Nephron (organoid): ENCODE data around the gene LHFPL2.

ENCODE experiments used
- H3K27ac Mint-ChIP-seq, 3 experiments: 2 replicates each; pipeline ENCODE4 v1.8.0; 2020; ENCODE audit warnings: mixed read lengths in 3 of 3, mild to moderate bottlenecking in 2 of 3, moderate library complexity in 1 of 3
- H3K27me3 Mint-ChIP-seq: 2 replicates; pipeline ENCODE4 v1.8.0; 2021; ENCODE audit warnings: low read depth, mild to moderate bottlenecking, moderate library complexity, mixed read lengths
- H3K36me3 Mint-ChIP-seq: 2 replicates; pipeline ENCODE4 v1.8.0; 2020; ENCODE audit warnings: low read depth, mixed read lengths
- H3K4me1 Mint-ChIP-seq: 2 replicates; pipeline ENCODE4 v1.8.0; 2020; ENCODE audit warnings: mixed read lengths
- H3K4me3 Mint-ChIP-seq, 3 experiments: 2 replicates each; pipeline ENCODE4 v1.8.0; 2020; ENCODE audit warnings: mild to moderate bottlenecking in 3 of 3, mixed read lengths in 3 of 3, moderate library complexity in 2 of 3
- H3K9me3 Mint-ChIP-seq: 2 replicates; pipeline ENCODE4 v1.8.0; 2020; ENCODE audit warnings: mixed read lengths
- CTCF ChIP-seq, 3 experiments: fragments of 200-600 bp; sonication (generic); IDR thresholded peaks; one replicate each; pipeline ENCODE4 v1.5.0; 2021; ENCODE audit warnings: antibody characterized with exemption in 3 of 3; ENCODE audit not compliant: unreplicated experiment in 3 of 3

Gene LHFPL2

GRCh38 chr5:78574731-78575161 is 73.8 kb downstream of the LHFPL2 start:
- Mint-ChIP-seq H3K4me1 (peaks cover 81% of the 10 kb centered on the region), H3K27ac (peak overlapping the region; percentile 78 to 94 (median 82)), H3K27me3 (no peaks in the 10 kb centered on the region), H3K4me3 (no peak overlapping the region), H3K9me3 (peaks cover 6% of the 10 kb centered on the region), H3K36me3 (peaks cover 31% of the 10 kb centered on the region)
- TF ChIP-seq CTCF (IDR thresholded peaks at IDR 0.05; ENCODE audit: unreplicated experiment in 3 of 3): no peak

GRCh38 chr5:78574131-78574673 is 74.4 kb downstream of the LHFPL2 start:
- no peak for TF ChIP-seq CTCF (IDR thresholded peaks at IDR 0.05; ENCODE audit: unreplicated experiment in 3 of 3)
- Mint-ChIP-seq H3K9me3 (peaks cover 6% of the 10 kb centered on the region), H3K4me3 (no peak overlapping the region), H3K27me3 (no peaks in the 10 kb centered on the region), H3K4me1 (peaks cover 86% of the 10 kb centered on the region), H3K36me3 (peaks cover 30% of the 10 kb centered on the region), H3K27ac (peak overlapping the region; percentile 78 to 94 (median 82))

- peaks cover 22% of the 10 kb centered on the region for H3K36me3 Mint-ChIP-seq
- TF ChIP-seq CTCF (IDR thresholded peaks at IDR 0.05; ENCODE audit: unreplicated experiment in 3 of 3): no peak
- no peaks in the 10 kb centered on the region for H3K27me3 Mint-ChIP-seq
- H3K4me3 Mint-ChIP-seq: no peak overlapping the region
- H3K9me3 Mint-ChIP-seq: no peaks in the 10 kb centered on the region
- peak overlapping the region; percentile 74 to 94 (median 82) for H3K27ac Mint-ChIP-seq
- peaks cover 88% of the 10 kb centered on the region for H3K4me1 Mint-ChIP-seq
These were observed 75.3 kb downstream of the LHFPL2 start for GRCh38 chr5:78573318-78573717.

- no peaks in the 10 kb centered on the region for H3K27me3 Mint-ChIP-seq
- TF ChIP-seq CTCF (IDR thresholded peaks at IDR 0.05; ENCODE audit: unreplicated experiment in 3 of 3): no peak
- peaks cover 15% of the 10 kb centered on the region for H3K36me3 Mint-ChIP-seq
- no peak overlapping the region for H3K4me3 Mint-ChIP-seq
- peaks cover 1% of the 10 kb centered on the region for H3K9me3 Mint-ChIP-seq
- peak overlapping the region; percentile 16 to 73 (median 66) for H3K27ac Mint-ChIP-seq
- peaks cover 74% of the 10 kb centered on the region for H3K4me1 Mint-ChIP-seq
These were observed 77.9 kb downstream of the LHFPL2 start for GRCh38 chr5:78570646-78571045.

GRCh38 chr5:78569441-78569840 is 79.1 kb downstream of the LHFPL2 start:
- H3K27ac Mint-ChIP-seq: peak overlapping the region; percentile 73 to 81 (median 74)
- no peaks in the 10 kb centered on the region for H3K27me3 Mint-ChIP-seq
- peaks cover 65% of the 10 kb centered on the region for H3K4me1 Mint-ChIP-seq
- TF ChIP-seq CTCF (IDR thresholded peaks at IDR 0.05; ENCODE audit: unreplicated experiment in 3 of 3): no peak
- H3K9me3 Mint-ChIP-seq: peaks cover 3% of the 10 kb centered on the region
- peak overlapping the region; percentile 8 to 31 (median 26) for H3K4me3 Mint-ChIP-seq
- H3K36me3 Mint-ChIP-seq: peaks cover 19% of the 10 kb centered on the region

GRCh38 chr5:78568676-78569075 is 79.9 kb downstream of the LHFPL2 start:
- Mint-ChIP-seq H3K4me1 (peaks cover 57% of the 10 kb centered on the region), H3K4me3 (peak overlapping the region in 1 of 3 experiments; percentile 26), H3K27ac (peak overlapping the region; percentile 73 to 81 (median 74)), H3K27me3 (no peaks in the 10 kb centered on the region), H3K36me3 (peaks cover 26% of the 10 kb centered on the region), H3K9me3 (peaks cover 3% of the 10 kb centered on the region)
- TF ChIP-seq CTCF (IDR thresholded peaks at IDR 0.05; ENCODE audit: unreplicated experiment in 3 of 3): no peak
